NK-92 (cell line): ENCODE results near the gene ZNF513.
"Not testable (repeated sequence)": the region's sequence is repeated elsewhere in the genome, so short reads cannot be mapped to it uniquely, and the experiment has no call there.

Experiments used
- DNase-seq: peaks from one replicate; lab custom pipeline; 2025; ENCODE audit not compliant: unreplicated experiment; lab: John Stamatoyannopoulos, UW

ZNF513 gene

GRCh38 chr2:27380626-27381545 is at the start of gene ZNF513:
Gene ZNF513, minus strand, starts transcription at chr2:27380734. Its CDS starts 208 bp downstream, at chr2:27380526.
- DNase-seq = peak; percentile 20

DNA sequence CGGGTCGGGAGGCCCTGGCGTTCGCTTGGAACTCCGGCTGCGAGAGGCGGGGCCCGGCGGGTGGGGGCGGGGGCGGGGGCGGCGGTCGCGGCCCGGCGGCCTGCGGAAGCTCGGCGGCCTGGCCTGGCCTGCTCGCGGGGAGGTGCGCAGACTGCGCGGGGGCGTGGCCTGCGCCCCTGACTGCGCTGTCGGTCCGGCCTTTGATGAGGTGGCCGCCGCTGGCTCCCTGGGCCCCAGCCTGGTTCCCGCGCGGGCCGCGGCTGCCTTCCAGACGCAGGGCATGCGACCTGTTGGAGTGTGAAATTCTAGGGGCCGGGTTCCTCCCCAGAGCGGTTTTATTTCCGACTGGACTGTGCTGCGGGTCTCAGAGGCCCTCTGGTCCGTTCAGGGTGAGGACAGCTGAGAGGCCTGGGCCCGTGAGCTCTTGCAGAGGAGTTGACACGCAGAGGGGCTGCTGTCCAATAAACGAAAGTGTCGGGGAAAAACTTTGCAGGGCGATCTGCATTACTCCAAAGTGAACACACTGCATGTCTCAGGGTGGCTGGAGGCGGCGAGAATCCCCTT is 48.5 kb upstream of the ZNF513 start:
- no peak for DNase-seq

DNA sequence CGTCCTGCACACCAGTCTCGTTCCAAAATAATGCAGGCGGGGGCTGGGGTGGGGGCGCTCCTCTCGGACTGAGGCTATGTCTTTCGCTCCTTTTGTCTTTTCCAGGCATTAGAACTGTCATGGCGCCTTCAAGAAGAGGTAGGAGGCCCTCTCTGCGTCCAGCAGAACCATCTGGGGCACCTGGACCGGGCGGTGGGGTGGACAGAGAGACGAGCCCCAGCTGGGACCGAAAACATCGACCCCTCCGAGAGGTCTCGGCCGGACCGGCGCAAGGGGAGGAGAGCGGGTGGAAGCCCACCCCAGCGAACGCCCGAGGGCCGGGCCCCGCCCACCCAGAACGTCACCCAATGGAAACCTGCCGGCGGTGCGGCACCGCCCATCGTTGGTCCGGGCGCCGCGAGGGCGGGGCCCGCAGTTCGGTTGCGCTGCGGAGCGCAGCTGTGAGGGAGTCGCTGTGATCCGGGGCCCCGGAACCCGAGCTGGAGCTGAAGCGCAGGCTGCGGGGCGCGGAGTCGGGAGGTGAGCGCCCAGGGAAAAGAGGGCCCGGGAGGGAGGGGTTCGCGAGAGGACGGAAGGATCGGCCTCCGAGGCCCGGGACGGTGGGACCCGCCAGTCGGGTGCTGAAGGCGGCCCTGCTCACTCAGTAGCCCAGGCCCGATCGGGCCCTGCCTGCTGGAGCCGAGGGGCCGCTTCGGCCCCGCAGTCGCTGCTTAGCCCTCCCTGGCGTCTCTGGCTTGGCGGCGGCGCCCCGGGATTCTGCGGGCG is 47.9 kb upstream of the ZNF513 start, which contains the start of gene NRBP1:
Gene NRBP1 (plus strand): TSS at position 419 of the 765 bp plus-strand sequence. CDS start 4,643 bp downstream, outside the sequence.
- peak; percentile 37 for DNase-seq

DNA sequence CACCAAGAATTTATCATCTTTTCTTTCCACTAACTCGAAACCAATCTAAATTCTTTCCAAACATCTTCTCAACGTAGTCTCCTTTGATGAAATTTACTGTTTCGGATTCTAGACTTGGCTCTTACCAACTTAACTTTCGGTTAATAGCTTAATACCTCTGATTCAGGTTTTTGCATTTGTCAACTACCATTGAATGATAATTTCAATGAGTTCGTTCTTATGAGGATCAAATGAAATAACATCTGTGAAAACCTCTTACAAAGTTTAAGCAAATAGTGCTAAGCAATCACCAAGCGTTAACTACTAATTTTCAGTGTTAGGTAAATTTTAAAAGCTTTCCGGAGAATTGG is 47.3 kb upstream of the ZNF513 start:
- no peak for DNase-seq

DNA sequence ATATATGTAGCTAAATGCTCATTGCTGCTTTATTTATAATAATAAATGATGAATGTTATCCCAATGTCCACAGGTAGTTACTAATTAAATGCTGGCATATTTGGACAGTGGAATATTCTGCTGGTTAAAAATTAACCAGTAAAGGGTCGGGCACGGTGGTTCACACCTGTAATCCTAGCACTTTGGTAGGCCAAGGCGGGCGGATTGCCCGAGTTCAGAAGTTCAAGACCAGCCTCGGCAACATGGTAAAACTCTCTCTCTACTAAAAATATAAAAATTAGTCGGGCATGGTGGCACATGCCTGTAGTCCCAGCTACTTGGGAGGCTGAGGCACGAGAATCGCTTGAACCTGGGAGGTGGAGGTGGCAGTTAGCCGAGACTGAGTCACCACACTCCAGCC is 44.5 kb upstream of the ZNF513 start:
- not testable (repeated sequence) for DNase-seq

- DNase-seq = no peak
Observed at GRCh38 chr2:27422958-27423357, 42.4 kb upstream of the ZNF513 start.

GRCh38 chr2:27421660-27422250 is 41.2 kb upstream of the ZNF513 start:
- DNase-seq = no peak

GRCh38 chr2:27420996-27421395 is 40.5 kb upstream of the ZNF513 start:
- DNase-seq = no peak

DNA sequence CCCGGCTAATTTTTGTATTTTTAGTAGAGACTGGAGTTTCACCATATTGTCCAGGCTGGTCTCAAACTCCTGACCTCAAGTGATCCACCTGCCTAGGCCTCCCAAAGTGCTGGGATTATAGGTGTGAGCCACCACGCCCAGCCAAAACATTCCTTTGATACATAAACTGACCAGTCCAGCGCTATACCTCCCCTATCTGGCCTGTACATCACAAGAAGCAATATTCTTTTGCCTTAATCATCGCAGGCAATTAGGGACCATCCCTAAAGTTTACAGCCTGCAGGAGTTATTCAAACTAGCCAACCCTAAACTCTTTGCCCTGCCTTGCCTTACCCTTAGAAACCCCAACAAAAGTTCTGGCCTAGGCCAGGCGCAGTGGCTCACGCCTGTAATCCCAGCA is 35.6 kb upstream of the ZNF513 start:
- DNase-seq = no peak

DNA sequence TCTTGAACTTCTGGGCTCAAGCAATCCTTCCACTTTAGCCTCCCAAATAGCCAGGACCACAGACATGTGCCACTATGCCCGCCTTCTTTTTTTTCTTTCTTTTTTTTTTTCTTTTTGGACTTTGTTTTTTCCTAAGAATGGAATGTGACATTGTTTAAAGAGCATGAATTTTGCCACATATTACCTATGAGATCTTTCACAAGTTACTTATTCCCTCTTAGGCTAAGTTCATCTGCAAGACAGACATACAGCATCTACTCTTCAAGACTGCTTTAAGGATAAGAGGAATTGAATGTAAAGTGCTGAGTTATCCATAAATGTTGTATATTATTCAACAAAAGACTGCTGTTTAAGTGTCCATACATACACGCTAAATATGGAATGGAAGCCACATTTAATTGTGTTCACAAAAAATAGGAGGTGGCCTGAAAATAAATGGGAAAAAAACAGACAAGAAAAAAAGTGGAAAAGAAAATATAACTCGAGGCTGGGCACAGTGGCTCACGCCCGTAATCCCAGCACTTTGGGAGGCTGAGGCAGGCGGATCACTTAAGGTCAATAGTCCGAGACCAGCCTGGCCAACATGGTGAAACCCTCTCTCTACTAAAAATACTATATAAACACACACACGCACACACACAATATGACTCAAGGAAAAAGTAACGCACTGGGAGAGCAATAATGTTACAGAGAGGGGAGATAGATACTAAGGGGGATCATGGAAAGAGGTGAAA is 32.1 kb upstream of the ZNF513 start:
- DNase-seq = no peak

DNA sequence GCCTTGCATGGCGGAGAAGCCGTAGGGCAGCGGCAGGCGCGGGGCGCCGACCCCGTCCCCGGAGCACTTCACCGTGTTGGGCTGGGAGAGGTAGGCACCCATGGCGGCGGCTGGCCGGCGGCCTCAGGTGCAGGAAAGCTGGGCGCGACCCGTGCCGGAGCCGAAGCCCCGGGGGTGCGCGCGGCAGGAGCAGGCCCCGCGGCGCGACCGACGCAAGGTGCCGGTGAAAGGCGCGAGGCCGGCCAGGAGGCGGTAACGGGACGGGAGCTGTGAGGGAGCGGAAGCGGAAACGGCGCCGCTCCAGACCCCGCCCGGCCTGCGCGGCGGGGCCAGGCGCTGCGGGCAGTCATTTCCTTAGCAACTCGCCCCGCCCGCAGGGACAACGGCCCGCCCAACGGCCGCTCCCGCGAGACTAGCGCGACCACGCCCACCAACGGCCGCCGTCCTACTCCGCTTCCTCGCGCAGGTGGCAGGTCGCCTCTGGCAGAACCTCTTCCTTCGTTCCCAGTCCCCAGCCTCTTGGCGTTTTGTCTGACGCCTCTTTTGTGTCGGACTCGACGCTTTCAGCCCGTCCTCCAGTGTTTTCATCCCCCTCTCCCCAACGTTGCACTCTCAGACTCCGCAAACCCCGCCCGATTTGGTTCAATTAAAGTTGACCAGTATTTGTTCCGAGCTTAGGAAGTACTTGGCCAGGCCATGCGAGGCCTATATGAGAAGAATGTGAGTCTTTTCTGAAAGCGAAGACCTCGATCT is 29.0 kb upstream of the ZNF513 start, which contains the start of gene PPM1G:
Gene PPM1G (minus strand): TSS at position 271 of the 753 bp plus-strand sequence. CDS start 169 bp downstream, at position 102.
- DNase-seq = peak; percentile 57

- DNase-seq = no peak
Observed at GRCh38 chr2:27408601-27409320, 28.2 kb upstream of the ZNF513 start.

DNA sequence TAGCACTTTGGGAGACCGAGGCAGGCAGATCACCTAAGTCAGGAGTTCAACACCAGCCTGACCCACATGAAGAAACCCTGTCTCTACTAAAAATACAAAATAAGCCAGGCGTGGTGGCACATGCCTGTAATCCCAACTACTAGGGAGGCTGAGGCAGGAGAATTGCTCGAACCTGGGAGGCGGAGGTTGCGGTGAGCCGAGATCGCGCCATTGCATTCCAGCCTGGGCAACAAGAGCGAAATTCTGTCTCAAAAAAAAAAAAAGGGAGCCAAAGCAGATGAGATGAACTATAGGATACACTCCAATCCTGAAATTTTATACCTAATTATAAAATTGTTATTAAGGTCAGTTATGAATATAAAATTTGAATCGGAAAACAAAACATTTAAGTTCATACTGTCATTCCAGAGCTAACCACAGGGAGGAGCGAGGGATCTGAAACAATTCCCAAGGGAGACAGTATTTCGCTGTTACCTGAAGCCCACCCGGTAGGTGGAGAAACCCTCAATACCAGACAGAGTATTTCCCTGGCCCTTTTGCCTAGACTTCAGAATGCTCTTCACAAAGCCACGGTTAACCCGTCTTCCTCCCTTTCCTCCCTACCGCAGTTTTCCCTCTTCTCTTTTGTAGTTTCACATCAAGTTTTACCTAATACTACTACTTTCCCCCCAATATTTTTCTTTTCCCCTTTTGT is 27.4 kb upstream of the ZNF513 start:
- no peak for DNase-seq

DNA sequence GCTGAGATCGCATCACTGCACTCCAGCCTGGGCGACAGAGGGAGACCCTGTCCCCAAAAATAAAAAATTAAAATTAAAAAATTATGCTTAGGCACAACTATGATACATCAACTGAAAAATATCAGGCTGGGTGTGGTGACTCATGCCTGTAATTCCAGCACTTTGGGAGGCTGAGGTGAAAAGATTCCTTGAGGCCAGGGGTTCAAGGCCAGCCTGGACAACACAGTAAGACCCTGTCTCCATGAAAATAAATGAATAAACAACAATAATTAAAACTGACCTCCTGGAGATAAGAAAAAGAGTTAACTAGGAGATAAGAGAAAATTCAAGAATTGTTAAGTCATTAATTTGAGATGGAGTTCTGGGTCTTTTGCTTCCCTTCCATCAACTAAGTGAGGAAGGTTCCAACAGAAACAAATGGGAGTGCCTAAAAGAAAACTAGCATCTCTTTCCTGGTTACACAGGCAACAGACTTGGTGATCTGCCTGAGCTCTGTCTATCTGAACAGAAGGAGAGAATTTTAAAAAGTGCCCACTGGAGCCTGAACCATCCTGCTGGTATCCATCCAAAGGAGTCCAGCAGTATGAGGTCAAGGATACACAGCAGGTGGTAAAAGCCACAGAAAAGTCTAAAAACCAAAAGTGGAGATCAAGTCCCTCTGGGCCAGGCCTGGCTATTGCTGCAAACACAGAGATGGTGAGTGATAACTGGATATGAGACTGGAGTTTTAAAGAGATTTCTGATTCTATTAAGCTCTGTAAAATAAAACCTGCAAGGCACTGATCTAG is 20.0 kb upstream of the ZNF513 start:
- no peak for DNase-seq

DNA sequence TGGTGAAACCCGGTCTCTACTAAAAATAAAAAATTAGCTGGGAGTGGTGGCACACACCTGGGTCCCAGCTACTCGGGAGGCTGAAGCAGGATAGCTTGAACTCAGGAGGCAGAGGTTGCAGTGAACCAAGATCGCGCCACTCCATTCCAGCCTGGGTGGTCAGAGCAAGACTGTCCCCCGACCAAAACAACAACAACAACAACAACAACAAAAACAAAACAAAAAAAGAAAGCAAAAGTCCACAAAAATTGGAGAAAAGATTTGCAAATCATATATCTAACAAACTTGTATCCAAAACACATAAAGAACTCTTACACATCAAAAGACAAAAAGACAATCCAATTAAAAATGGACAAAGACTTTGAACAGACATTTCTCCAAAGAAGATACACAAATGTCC is 18.4 kb upstream of the ZNF513 start:
- no peak for DNase-seq

DNA sequence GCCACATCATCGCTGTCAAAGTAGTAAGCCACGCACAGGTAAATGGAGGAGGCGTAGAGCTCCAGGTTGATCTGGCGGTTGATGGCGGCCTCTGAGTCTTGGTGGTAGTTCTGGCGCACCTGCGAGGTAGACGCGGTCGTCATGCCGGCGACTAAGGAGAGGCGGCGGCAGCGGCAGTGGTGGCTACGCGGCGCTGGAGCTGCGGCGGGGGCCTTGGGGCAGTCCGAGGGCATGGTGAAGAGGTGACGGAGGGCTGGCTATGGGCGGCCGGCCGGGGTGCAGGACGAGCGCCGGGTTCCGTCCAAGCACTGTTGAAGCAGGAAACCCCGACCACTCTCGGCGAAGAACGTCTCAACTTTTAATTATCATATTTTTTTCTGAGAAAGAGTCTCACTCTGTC is 12.7 kb upstream of the ZNF513 start:
- no peak for DNase-seq

- no peak for DNase-seq
Observed at GRCh38 chr2:27390822-27391679, 10.5 kb upstream of the ZNF513 start.
